GM19324 (cell line): ENCODE measurements around the gene MCRIP1.

Source experiments
- ATAC-seq: cut with Tn5 transposase; IDR thresholded peaks from one replicate; pipeline ENCODE4 v1.9.1; 2021; ENCODE audit warnings: mild to moderate bottlenecking, moderate library complexity; ENCODE audit not compliant: unreplicated experiment, low FRiP score

MCRIP1 gene

DNA sequence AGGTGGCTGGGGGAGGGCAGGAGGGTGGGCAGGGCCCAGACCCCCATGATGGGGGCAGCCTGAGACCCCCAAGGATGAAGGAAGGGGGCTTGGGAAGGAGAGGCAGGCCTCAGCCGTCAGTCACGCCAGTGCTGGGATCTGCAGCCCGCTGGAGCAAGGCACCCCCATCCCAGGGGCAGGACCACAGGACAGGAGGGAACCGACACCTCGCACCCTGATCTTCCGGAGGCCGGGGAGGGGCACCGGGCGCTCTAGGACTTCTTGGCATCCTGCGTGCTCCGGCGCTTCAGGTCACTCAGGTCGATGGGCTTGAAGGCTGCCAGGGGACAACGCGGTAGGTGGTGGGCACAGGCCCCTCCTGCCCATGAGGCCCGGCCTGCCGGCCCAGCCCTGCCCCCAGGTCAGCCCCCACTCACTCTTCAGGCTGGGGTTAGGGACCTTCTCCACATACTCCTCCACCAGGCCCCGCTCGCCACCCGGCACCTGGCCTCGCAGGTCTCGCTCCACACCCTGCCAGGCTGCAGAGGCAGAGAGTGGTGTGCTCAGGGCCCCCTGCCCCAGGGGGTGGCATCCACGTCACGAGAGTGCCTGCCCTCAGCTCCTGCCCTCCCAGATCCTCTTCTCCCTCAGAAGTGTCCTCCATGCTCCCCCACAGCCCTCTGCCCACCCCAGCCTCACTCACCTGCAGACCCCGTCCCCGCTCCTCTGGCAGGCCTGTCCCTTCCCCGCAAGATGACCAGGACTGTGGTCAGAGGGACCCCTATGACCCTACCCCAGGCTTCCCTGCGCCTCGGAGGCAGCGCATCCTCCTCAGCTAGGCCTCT, 9.9 kb downstream of the MCRIP1 start:
- no peak for ATAC-seq

GRCh38 chr17:81822312-81822637, 10.8 kb downstream of the MCRIP1 start:
- ATAC-seq: no peak

DNA sequence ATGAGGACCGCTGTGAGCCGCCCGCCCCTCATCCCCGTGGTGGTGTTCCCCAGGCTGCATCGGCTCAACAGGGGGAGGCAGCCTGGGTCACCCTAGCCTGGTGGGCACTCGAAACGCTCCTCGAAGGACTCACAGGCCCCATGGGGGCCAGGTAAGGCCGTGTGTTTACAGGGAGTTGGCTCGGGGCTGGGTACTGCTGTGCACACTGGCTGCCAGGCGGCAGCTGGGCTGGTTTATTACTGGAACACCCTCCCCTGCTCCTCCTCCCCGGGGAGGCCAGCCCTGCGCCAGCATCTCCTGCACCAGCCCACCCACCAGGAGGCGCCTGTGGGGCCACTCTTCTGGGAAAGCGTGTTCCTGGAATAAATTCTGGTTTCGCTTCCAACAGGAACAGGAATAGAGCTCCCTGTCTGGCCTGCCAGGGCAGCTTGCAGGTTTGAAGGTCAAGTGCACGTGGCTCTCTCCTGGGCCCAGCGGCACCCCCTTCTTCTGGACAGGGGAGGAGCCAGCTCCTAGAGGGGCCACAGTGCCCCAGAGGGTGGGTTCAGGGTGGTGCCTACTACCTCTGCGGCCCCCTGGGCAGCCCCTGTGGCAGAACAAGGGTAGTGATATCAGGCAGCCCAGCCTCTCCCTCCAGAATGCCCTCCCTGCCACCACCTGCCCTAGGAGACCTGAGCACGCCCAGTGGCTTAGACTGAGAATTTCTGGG, 11.3 kb downstream of the MCRIP1 start:
- ATAC-seq: no peak

GRCh38 chr17:81821147-81821546, 11.9 kb downstream of the MCRIP1 start:
- ATAC-seq: no peak

DNA sequence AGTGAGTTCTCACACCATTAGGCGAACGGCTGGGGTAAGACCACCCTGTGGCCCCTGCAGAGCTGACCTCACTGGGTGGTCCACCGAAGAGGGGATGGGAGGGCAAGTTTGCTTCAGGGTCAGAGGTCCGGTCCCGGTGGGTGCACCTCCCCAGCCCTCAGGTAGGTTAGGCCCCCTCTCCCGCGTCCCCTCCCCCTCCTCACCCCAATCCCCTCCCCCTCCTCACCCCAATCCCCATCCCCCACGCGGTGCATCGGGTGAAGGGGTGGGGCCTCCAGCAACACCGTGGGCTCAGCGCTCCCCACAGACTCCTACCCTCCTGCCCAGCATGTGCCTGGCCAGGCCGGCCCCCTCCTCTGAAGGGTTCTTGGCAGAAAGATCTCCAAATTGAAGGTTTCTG, 13.4 kb downstream of the MCRIP1 start:
- ATAC-seq: no peak

- ATAC-seq: no peak
These were observed 15.3 kb downstream of the MCRIP1 start for GRCh38 chr17:81817758-81818147.

- ATAC-seq: no peak
These were observed 17.5 kb downstream of the MCRIP1 start for GRCh38 chr17:81815646-81815986.

GRCh38 chr17:81814748-81815645, 18.1 kb downstream of the MCRIP1 start:
- no peak for ATAC-seq

DNA sequence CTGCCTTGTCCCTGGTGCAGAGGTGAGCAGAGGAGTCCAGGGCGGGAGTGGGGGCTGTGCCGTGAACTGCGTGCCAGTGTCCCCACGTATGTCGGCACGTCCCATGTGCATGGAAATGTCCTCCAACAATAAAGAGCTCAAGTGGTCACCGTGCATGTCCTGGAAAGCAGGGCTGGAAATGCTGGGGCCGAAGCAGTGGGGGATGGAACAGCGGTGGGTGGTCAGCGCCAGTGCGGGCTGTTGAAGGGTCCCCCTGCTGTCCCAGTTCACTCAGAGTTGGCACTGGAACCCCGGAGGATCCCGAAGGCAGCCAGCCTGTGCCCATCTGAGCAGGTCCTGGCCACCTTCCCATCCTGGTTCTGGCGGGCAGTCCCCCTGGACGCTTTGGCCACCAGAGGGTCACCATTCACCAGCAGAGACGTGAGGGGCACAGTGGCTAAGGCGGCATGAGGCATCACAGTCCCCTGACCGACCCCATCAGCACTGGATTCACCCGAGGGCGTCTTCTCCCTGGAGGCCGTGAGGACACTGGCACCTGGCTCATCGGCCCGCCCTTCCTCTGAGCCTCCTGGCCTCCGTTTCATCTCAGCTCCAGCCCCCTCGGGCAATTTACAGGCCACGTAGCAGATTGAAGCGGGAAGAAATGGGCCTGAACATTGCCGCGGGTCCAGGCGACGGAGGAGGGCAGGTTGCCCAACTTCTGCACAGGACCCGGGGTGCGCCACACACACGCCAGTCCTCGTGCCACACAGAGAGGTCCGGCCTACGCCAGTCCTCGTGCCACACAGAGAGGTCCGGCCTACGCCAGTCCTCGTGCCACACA, 19.0 kb downstream of the MCRIP1 start:
- no peak for ATAC-seq

DNA sequence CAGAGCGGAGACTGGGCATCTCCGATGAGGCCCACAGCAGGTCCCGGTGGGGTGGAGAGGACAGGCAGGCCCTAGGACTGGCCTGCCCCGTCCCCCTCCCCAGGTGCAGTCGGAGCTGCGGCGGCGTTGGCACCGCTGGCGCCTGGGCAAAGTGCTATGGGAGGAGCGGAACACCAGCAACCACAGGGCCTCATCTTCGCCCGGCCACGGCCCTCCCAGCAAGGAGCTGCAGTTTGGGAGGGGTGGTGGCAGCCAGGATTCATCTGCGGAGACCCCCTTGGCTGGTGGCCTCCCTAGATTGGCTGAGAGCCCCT, 19.8 kb downstream of the MCRIP1 start:
- no peak for ATAC-seq

- ATAC-seq: no peak
These were observed 20.3 kb downstream of the MCRIP1 start for GRCh38 chr17:81812571-81813370.

GRCh38 chr17:81811705-81812570, 21.2 kb downstream of the MCRIP1 start:
- no peak for ATAC-seq

GRCh38 chr17:81810892-81811704, 22.0 kb downstream of the MCRIP1 start:
- ATAC-seq: no peak

- no peak for ATAC-seq
These were observed 22.6 kb downstream of the MCRIP1 start for GRCh38 chr17:81810476-81810875.

DNA sequence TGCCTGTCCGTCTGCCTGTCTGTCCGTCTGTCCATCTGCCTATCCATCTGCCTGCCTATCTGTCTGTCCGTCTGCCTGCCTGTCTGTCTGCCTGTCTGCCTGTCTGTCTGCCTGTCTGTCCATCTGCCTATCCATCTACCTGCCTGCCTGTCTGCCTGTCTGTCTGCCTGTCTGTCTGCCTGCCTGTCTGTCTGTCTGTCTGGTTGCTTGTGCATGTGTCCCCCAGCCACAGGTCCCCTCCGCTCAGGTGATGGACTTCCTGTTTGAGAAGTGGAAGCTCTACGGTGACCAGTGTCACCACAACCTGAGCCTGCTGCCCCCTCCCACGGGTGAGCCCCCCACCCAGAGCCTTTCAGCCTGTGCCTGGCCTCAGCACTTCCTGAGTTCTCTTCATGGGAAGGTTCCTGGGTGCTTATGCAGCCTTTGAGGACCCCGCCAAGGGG, 23.5 kb downstream of the MCRIP1 start:
- no peak for ATAC-seq

GRCh38 chr17:81808778-81809555, 24.1 kb downstream of the MCRIP1 start:
- no peak for ATAC-seq

DNA sequence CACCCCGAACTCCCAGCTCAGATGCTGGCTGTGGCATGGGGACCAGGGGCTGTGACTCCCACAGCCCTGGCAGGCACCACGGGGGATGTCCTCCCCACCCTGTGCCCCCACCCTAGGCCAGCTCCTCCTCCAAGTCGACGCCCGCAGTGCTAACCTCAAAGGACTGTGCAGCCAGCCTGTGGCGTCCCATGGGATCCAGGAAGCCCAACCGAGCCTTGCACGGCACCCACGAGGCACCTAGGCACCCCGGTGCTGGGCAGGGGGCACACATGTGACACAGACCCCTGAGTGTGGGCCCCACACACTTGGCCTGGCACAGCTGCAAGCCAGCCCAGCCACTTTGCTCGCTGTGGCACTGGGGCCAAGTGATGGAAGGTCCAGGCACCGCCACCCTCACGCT, 25.3 kb downstream of the MCRIP1 start:
- no peak for ATAC-seq
